Activated CD8-positive, alpha-beta memory T cell treated with anti-CD3 and anti-CD28 coated beads, Interleukin-2, amount 50 U/mL, for 24 hours (primary cell): ENCODE measurements around the gene RND3.

Experiments
- DNase-seq: peaks from one replicate; pipeline ENCODE4 v3.0.0-alpha.2; 2020; ENCODE audit errors: extremely low read depth

Gene RND3

DNA sequence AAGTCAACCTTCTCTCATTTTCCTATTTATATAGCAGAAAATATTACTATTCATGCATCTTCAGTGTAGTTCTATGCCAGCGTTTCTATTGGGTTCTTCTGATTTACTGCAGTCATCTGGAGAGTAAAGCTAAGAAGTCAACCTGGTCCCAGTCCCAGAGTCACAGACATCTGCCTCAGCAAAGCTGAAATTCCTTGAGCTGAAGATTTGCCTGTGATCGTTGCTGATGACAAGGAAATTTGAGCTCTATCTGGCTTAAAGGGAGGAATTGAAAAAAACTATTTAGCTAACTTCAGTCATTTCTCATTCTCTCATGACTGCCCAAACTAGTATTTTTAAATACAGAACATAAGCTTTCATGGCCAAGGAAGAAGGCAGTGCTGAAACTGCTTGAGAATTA, 45.7 kb downstream of the RND3 start:
- no peak for DNase-seq

DNA sequence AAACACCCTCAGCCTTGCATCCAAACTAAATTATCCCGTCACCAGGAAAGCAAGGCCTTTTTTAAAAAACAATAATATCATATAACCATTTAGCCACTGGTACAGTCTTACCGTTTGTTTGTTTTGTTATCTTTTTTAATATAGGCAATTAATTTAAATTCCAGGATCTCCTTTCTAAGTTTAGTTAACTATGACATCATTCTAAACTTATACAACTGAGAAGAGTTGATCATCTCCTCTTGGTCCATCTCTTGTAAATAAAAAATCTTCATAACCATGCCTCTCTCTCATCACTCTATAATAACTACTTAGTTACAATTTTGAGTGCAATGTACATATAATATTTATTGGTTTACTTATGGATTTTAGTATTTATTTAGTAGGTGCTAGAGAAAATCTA, 46.2 kb downstream of the RND3 start:
- DNase-seq, result no peak

DNA sequence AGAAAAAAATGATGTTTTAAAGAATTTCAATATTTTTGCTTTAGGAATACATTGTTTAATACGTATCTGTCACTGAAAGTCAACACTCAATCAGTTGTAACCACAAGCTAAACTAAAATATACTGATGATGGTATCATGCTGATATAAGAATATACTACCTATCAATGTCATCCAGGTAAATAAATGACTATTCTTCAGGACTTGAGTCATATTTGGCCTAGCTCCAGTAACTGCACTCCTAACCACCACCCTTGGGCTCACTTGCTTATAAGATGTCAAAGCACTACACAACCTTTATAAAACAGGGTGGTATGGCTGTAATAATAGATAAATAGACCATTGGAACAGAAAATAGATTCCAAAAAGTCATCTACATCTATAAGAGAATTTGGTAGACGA, 48.8 kb downstream of the RND3 start:
- no peak for DNase-seq

DNA sequence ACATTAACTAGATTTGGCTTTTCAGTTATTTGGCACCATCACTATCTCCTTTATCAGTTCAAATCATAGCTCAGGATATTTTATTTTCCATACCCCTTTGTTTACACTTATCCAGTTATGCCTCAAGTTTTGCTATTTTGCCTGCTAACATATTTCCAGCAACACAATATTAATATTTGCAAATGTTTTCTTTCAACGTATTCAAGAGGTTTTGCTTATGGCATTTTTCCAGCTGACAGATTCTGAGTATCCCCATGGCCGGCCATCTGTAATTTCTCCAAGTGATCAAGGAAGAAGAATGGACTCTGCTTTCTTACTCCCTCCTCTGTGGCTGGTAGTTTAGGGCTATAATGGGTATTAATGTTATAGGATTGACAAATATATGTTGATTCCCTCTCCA, 49.4 kb downstream of the RND3 start:
- no peak for DNase-seq

DNA sequence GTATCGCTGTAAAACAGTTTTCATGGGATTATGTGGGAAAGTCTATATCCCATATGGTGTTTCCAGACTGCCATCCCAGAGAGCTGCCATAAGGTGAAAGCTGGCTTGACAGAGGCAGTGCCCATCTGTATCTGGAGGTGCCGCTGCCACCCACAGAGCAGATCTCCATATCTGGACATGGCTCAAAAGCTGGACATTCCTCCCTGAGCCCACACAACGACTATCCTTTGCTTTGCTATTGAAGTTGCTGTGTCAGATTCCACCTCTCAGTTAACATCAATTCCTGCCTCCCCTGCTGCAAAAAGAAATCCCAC, 55.2 kb downstream of the RND3 start:
- DNase-seq, result no peak

DNA sequence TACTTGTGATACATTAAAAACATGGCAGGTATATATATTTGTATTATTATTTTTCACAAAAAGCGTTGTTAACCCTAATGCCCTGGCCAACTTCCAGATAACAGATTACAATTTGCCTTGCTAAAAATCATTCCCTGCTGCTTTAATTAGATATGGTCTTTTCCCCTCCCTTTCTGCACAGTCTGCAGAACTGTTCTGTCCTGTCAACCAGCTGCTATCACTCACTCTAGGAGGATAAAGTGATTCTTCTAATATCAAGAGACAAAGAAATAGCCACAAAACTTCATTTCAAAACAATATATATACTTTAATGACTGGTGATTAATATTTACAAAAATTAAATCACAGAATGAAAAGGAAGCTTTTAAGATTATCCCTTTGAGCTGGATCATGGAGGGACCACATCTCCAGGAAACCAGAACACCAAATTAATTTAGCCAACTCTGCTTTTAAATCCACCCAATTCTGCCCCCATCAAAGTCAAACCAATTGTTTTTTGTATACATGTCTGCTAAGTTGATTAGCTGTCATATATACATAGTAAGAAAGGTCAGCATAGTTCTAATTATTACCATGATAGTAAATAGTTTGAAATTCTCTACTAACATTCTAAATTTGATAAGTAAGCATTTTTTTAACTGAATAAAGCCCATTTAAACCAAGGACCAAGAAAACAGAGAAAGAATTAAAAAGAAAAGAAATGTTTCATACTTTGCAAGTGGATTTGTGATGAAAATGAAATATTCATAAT, 55.7 kb downstream of the RND3 start:
- no peak for DNase-seq

DNA sequence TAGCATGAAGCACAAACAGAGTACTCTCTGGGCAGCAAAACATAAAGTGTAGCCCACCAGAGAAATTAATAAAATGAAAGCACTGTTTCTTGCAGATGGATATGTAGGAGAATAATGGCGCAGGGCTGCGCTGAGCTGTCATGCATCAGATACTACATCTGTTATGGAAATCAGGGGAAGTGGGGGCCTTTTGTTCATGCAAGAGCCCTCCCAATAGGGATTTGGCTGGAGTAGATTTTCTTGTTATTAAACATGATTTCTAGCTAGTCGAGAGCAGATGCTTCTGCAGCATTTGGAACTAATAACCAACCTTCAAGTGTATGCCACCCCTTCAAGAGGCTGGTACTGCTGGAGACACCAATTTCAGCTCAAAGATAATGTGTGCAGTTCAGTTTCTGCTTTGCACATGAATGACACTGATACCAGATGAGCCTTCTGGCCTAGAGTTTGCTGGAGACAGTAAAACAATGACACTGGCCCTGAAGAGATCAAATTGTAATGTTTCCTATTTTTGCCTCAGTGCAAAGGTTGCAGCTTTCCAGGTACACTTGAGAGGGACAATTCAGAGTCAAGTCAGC, 58.0 kb downstream of the RND3 start:
- DNase-seq, result no peak

DNA sequence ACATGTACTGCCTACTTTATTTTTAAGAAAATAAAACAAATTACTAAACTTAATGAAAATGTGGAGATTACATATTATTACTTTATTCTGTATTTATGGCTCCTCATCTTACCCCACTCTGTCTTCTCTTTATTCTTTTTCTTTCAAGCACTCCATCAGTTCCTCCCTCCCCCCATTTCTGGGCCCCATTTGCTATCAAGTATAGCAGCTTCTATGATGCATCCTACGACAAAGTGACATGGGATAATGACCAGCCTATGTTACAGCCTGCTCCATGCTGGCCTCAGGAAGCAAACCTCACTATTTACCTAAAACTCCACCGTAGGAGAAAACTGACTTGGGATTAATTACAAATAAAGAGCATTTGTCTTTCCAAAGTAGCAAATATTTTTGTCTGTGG, 58.8 kb downstream of the RND3 start:
- DNase-seq, result no peak

DNA sequence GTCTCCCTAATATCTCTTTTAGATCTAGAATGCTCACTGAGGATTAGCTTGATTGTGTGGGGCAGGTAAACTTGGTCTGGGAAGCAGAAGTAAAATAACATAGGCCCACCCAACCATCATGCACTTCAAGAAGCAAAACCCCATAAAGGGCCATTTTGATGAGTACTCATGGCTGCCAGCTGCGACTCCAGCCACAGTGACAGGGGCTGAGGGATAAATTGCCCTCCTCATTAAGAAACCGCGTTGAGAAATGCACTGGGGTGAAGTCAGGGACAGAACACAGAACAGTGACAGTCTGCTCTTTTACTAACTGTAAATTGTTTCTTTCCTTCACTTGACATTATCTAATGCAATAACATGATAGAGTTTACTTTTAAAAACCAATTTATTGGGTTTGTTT, 60.2 kb downstream of the RND3 start:
- DNase-seq, result no peak

DNA sequence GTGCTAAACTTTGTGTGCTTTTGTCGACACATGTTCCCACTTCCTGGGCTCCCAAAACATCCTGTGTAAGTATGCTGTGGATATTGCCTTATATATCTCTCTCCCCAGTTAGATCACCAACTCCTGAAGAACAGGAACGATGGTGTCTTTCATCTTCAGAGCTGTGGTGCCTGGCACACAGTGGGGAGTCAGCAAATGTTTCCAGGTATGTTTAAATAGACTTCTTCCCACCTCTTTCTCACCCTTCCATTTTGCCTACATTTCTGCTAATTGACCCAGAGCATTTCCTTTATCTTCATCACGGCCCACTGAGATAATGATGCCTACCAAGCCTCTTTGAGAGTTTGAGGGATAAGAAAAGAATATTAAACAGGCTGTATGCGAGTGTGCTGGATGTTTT, 60.7 kb downstream of the RND3 start:
- DNase-seq, result no peak

DNA sequence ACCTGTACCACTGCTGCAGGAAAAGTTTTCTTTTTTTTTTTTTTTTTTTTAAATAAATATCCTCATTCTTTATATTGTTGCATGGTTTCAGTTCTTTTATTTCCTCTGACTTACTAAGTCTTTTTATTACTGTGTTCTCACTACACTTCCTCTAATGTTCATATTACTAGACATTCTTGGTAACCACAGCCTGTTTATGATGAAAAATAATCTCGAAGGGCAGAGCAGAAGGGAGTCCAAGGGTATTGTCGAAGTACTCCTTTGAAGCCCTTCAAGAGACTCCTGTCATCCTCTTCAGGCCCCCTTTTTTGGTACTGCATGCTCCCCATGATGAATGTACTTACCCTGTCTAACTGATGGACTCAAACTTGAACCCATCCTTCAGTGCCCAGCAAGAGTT, 61.2 kb downstream of the RND3 start:
- DNase-seq, result no peak

DNA sequence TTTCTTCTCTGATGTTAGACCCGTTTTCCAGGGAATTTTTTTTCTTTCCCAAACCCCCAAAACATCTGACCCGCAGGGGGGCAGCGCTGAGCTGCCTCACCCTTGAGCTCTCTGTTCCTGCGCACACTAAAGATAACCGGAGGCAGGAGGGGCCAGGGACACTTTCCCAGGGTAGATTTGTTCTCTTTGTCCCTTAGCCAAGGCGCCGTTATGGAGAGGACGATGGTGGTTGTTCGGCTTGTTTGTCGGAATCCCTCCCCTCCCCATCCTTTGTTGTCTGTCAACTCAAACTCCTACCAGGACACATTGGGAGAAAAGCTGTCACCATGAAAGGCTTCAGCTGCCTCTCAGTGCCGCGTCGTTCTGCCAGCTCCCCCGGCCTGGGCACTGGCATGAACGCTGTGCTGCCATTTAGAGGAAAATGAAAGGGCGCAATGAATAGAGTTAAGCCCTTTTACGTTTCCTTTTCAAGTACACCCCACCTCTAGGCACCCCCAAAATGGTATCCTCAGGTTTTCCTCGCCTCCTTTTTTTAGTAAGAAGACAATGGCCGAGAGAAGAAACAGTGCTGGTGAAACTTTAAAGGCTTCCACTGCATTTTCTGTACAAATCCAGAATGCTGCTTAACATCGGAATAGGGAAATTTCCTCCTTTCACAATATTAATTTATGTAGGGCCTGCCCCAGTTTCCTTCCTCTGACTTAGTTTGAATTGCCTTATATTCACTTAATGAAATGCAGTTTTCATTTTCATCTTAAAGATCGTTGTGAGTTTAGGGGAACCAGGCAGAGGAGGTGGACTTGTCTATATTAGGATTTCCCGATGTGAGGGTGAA, 62.1 kb downstream of the RND3 start:
- DNase-seq, result no peak

DNA sequence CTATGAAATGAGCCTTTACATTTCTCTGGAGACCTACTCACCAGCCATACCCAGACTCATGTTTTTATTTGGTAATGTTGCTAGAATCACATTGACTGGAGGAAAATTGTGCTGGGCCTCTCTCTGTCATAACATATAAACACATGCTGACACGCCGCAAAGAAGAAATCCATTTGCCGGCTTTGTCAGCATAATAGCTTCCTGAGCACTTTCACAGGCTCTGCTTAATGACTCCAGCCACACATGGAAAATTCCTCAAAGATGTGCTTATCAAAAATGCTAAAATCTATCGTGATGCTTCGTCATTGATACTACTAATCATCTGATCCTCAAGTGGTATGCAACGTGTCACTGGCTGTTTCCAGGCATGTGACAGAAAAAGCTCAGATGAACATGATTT, 63.1 kb downstream of the RND3 start:
- no peak for DNase-seq

DNA sequence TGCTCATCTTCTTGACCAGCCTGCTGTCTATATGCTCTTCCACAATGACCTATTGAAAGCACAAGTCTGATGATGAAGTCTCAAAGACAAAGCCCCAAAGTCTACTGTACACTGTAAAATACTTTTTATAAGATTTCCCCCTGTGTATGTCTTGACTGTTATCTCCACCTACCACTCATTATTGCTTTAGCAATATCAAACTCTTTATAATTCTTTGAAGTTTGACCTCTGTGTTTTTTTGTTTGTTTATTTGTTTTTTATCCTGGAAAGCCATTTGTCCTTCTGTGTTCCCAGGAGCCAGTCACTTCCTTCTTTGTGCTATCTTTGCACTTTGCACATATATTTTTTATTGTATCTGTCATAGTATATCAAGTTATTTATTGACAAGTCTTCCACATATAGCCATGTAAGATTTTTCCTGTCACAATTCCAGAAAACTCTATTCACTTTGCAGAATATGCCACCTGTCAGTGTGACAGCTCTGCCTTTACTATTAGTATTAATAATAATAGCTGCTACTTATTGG, 66.3 kb downstream of the RND3 start:
- DNase-seq, result no peak

DNA sequence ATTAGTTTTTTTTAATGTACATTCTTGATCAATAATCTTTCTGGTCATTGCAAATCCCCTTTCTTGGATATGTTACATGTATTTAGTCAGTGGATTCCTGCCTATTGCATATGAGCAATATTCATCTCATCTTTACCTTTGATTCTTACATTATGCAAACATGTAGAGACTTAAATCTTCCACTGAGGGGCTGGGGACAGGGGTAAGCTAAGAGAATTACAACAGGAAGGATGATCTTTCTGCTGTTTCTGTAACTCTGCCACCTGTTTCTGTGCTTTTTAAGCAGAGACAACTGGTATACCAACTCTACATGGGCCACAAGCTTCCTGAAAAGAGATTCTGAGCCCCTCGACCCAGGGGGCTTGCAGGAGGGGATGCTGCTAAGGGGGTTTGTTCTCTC, 68.6 kb downstream of the RND3 start:
- DNase-seq, result no peak
